Stomach smooth muscle (tissue), 2 donors: ENCODE measurements around the gene CDCA7.

Experiments
- H3K27ac ChIP-seq: one replicate; pipeline ENCODE4 v1.7.0; 2013; ENCODE audit warnings: mild to moderate bottlenecking, low read length, inconsistent platforms
- H3K27me3 ChIP-seq, 2 donors: one replicate each; pipeline ENCODE4 v1.7.0; 2013; ENCODE audit warnings: low read length in 2 of 2; ENCODE audit not compliant: insufficient read depth in 2 of 2, control insufficient read depth in 1 of 2
- H3K36me3 ChIP-seq, 2 donors: one replicate each; pipeline ENCODE4 v1.7.0; 2013; ENCODE audit warnings: low read length in 2 of 2; ENCODE audit not compliant: control insufficient read depth in 2 of 2, insufficient read depth in 2 of 2
- H3K4me1 ChIP-seq: one replicate; pipeline ENCODE4 v1.7.0; 2013; ENCODE audit warnings: low read length; ENCODE audit not compliant: control insufficient read depth, insufficient read depth
- H3K4me3 ChIP-seq, 2 donors: one replicate each; pipeline ENCODE4 v1.7.0; 2013; ENCODE audit warnings: low read length in 2 of 2
- H3K9ac ChIP-seq, 2 donors: one replicate each; pipeline ENCODE4 v1.7.0; 2013; ENCODE audit warnings: low read length in 2 of 2, mild to moderate bottlenecking in 1 of 2
- H3K9me3 ChIP-seq, 2 donors: one replicate each; pipeline ENCODE4 v1.7.0; 2013; ENCODE audit warnings: low read length in 2 of 2; ENCODE audit not compliant: control insufficient read depth in 2 of 2
- donor health status: healthy.
- donor health status: Pancreatic carcinoma.

The CDCA7 gene

GRCh38 chr2:173388795-173389194 is 34.1 kb downstream of the CDCA7 start:
- no peaks in the 10 kb centered on the region for H3K9me3 ChIP-seq
- no peak overlapping the region for H3K9ac ChIP-seq
- no peaks in the 10 kb centered on the region for H3K36me3 ChIP-seq
- H3K27me3 ChIP-seq = no peaks in the 10 kb centered on the region
- no peak overlapping the region for H3K4me3 ChIP-seq
- H3K4me1 ChIP-seq = no peaks in the 10 kb centered on the region
- no peak overlapping the region for H3K27ac ChIP-seq

- no peaks in the 10 kb centered on the region for H3K4me1 ChIP-seq
- H3K27ac ChIP-seq = no peak overlapping the region
- no peaks in the 10 kb centered on the region for H3K9me3 ChIP-seq
- H3K36me3 ChIP-seq = no peaks in the 10 kb centered on the region
- no peak overlapping the region for H3K9ac ChIP-seq
- H3K27me3 ChIP-seq = peaks cover 0 to 4% of the 10 kb centered on the region in 2 donors
- no peak overlapping the region for H3K4me3 ChIP-seq
These were observed 35.4 kb downstream of the CDCA7 start for GRCh38 chr2:173390036-173390435.

- Histone ChIP-seq H3K4me3 (no peak overlapping the region), H3K27ac (no peak overlapping the region), H3K9me3 (no peaks in the 10 kb centered on the region), H3K27me3 (peaks cover 5 to 14% of the 10 kb centered on the region in 2 donors), H3K36me3 (no peaks in the 10 kb centered on the region), H3K4me1 (no peaks in the 10 kb centered on the region), H3K9ac (no peak overlapping the region)
These were observed 38.1 kb downstream of the CDCA7 start for GRCh38 chr2:173392731-173393130.

- H3K27me3 ChIP-seq = peaks cover 7 to 14% of the 10 kb centered on the region in 2 donors
- no peak overlapping the region for H3K27ac ChIP-seq
- no peaks in the 10 kb centered on the region for H3K9me3 ChIP-seq
- H3K36me3 ChIP-seq = no peaks in the 10 kb centered on the region
- H3K4me1 ChIP-seq = no peaks in the 10 kb centered on the region
- no peak overlapping the region for H3K4me3 ChIP-seq
- H3K9ac ChIP-seq = no peak overlapping the region
These were observed 38.5 kb downstream of the CDCA7 start for GRCh38 chr2:173393186-173393585.

GRCh38 chr2:173393636-173394035 is 39.0 kb downstream of the CDCA7 start:
- Histone ChIP-seq H3K9ac (no peak overlapping the region), H3K27me3 (peaks cover 9 to 14% of the 10 kb centered on the region in 2 donors), H3K4me1 (no peaks in the 10 kb centered on the region), H3K36me3 (no peaks in the 10 kb centered on the region), H3K27ac (no peak overlapping the region), H3K9me3 (no peaks in the 10 kb centered on the region), H3K4me3 (no peak overlapping the region)

GRCh38 chr2:173394091-173394974 is 39.7 kb downstream of the CDCA7 start:
- no peak overlapping the region for H3K9ac ChIP-seq
- no peaks in the 10 kb centered on the region for H3K36me3 ChIP-seq
- H3K4me1 ChIP-seq = no peaks in the 10 kb centered on the region
- no peak overlapping the region for H3K4me3 ChIP-seq
- H3K9me3 ChIP-seq = no peaks in the 10 kb centered on the region
- no peak overlapping the region for H3K27ac ChIP-seq
- peaks cover 12 to 14% of the 10 kb centered on the region in 2 donors for H3K27me3 ChIP-seq

GRCh38 chr2:173395567-173396351 is 41.1 kb downstream of the CDCA7 start:
- Histone ChIP-seq H3K9ac (no peak overlapping the region), H3K27ac (no peak overlapping the region), H3K4me1 (no peaks in the 10 kb centered on the region), H3K9me3 (no peaks in the 10 kb centered on the region), H3K4me3 (no peak overlapping the region), H3K27me3 (peaks cover 21% of the 10 kb centered on the region in 2 donors), H3K36me3 (no peaks in the 10 kb centered on the region)

GRCh38 chr2:173397539-173397938 is 42.9 kb downstream of the CDCA7 start:
- Histone ChIP-seq H3K36me3 (no peaks in the 10 kb centered on the region), H3K27me3 (peaks cover 29 to 31% of the 10 kb centered on the region in 2 donors), H3K4me3 (no peak overlapping the region), H3K27ac (no peak overlapping the region), H3K4me1 (peaks cover 8% of the 10 kb centered on the region), H3K9me3 (no peaks in the 10 kb centered on the region), H3K9ac (no peak overlapping the region)

GRCh38 chr2:173399229-173399628 is 44.6 kb downstream of the CDCA7 start:
- Histone ChIP-seq H3K4me3 (no peak overlapping the region), H3K4me1 (peaks cover 8% of the 10 kb centered on the region), H3K27ac (no peak overlapping the region), H3K36me3 (no peaks in the 10 kb centered on the region), H3K9ac (no peak overlapping the region), H3K27me3 (peaks cover 31 to 33% of the 10 kb centered on the region in 2 donors), H3K9me3 (no peaks in the 10 kb centered on the region)

GRCh38 chr2:173400760-173401159 is 46.1 kb downstream of the CDCA7 start:
- H3K36me3 ChIP-seq = no peaks in the 10 kb centered on the region
- H3K27ac ChIP-seq = no peak overlapping the region
- H3K9ac ChIP-seq = no peak overlapping the region
- no peaks in the 10 kb centered on the region for H3K9me3 ChIP-seq
- H3K27me3 ChIP-seq = peaks cover 31 to 35% of the 10 kb centered on the region in 2 donors
- H3K4me3 ChIP-seq = no peak overlapping the region
- H3K4me1 ChIP-seq = peaks cover 8% of the 10 kb centered on the region
